HG02840 (cell line): ENCODE measurements around the gene MAD2L2.
"Not testable (repeated sequence)": the region's sequence is repeated elsewhere in the genome, so short reads cannot be mapped to it uniquely, and the experiment has no call there.

ENCODE experiments used
- ATAC-seq: cut with Tn5 transposase; IDR thresholded peaks from one replicate; pipeline ENCODE4 v1.9.1; 2021; ENCODE audit warnings: mild to moderate bottlenecking, moderate library complexity, moderate number of reproducible peaks; ENCODE audit not compliant: unreplicated experiment, low FRiP score

MAD2L2 gene

DNA sequence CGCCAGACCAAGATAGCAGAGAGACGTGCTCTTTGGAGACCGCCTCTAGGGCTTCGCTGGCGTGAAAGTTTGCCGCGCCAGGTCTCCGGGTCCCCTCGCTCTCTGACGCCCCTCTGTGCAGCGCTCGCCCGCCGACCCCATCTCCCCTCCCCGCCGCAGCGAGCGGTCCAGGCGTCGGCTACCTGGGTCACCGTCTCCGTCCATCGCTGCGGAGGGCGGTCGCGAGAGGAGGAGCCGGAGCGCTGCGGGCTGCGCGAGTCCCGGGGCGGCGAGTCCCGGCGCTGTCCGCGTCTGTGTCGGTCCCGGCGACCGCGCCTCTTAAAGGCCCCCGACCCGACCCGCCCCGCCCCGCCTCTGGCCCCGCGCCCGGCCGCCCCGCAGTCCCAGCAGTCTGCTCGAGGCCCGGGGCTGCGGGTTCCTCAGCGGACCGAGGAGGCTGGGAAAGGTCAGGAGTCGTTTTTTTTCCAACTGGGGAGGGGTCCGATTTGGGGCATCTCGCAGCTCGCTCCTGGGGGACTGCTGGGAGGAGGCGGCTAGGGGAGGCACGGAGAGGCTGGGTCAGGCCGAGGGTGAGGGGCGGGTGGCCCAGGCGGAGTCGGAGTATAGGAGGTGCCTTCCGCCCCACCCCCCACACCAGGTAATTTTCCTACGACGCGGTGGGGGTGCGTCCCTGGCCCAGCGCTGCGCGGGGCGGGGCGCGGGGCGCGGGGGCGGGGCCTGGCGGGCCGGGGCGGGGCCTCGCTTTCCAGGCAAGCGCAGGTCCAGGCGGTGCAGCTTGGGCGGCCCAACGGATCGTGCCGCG, 26.6 kb downstream of the MAD2L2 start, which contains the start of the genes FBXO2 and FBXO44:
FBXO2 (minus strand) TSS at position 293 of the 802 bp plus-strand sequence; CDS start at position 204, 89 bp downstream.
FBXO44 (plus strand) TSS at position 741 of the 802 bp plus-strand sequence. CDS start 959 bp downstream, outside the sequence.
- no peak for ATAC-seq

DNA sequence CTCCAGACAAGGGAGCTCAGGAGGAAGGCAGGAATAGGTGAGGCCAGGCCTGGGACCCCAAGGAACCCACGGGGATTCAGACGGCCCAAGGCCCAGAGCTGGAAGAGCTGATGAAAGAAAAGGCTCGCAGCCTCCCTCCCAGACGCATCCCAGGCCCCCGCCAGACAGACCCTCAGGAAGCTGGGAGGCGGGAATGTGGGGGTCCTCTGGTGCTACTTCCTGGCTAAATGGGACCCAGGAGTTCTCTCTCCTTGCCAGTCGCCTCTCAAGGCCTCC, 27.1 kb downstream of the MAD2L2 start:
- ATAC-seq, result no peak

DNA sequence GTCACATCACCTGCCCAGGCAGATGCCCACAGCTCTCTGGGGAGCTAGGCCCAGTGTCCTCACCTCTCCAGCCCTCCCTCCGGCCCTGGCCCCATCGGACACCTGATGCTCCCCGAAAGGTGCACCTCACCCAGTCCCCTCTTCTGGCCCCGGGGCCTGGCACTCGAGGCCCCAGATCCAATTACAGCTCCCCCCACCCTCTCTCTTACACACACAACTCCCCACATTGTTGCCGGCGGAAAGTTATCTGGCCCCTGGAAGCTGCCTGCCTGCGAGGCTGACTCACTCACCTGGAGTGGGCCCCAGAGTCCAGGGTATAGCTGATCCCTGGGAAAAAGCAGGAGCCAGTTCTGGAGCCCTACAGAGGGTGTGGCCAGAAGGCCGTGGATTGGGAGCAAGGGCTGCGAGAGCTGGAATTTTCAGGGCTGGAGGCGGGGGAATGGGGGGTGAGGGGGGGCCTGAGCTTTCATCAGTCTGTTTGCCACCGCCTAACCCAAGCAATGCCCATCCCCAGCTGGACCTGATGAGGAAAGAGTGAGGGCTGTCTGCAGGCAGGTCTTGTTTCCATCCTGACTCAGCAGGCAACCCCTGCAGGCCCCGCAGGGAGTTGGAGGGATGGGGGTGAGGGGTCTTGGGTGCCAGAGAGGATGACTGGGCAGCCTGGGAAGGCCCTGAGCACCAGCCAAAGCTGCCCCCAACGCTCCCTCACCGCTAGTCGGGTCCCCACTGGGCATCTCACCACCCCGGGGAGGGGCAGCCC, 27.7 kb downstream of the MAD2L2 start:
- ATAC-seq, result no peak

DNA sequence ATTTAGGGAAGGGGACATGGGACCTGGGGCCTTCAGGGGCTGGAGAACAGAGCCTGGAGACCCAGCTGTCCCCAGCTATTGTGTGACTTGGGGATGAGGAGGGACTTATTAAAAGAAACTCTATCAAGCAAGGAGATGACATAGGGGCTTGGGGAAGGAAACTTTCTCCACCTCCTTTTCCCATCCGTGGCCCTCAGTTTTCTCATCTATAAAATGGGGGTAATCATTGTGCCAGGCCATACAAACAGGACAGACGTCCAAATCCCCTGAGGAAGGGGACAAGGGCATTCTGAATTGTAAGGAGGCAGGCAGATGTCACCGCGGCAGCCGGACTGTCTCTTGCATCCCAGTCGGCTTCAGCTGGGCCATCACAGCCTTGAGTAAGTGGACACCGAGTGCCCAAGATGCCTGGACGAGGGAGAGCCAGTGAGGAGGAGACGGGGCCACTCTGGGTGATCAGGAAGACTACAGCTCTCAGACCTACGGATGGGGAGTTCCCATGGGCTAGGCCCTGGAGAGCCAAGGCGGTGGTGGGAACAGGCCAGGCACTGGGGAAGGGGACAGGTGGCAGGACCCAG, 28.7 kb downstream of the MAD2L2 start:
- no peak for ATAC-seq

DNA sequence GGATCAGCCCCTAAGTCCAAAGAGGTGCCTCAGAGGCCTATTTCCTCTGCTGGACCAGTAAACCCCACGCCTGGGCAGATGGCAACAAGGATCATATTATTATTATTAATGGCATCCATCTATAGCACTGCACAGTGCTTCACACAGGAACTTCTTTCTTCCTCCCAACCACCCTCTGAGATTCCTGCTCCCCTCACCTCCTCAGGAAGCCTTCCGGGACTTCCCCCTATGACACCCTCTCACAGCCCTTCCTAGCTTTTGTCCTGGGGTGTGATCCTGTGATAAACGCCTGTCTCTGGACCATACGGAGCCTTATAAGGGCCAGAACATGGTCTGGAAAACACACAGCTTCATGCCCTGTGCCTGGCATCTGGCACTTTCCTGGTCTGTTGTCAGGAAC, 29.9 kb downstream of the MAD2L2 start:
- ATAC-seq, result no peak

DNA sequence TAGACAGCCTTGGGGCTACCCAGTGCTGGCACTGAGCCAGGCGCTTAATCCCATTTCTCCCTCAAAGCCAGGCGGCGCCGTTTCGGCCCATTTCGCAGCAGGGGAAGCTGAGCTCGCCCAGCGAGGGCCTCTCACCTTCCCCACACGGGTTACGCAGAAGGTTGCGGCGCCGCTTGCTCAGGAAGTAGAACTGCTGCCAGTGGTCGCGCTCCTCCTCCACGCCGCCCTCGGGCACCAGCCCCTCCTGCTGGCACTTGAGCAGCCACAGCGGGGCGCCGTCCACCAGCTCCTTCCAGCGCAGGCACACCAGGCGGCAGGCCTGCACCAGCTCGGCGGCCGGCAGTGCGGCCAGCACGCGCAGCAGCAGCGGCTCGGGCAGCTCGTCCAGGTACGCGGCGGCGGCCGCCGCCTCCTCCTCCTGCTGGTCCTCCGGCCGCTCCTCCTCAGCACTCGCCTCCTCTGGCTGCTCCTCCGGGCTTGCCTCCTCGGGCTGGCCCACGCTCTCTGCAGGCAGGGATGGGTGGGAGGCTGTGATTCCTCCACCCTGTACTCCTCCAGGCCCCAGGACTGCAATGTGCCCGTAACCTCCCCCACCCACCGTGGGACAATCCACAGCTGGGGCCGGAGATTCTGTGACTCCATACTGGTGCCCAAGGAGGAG, 30.5 kb downstream of the MAD2L2 start:
- ATAC-seq, result no peak

DNA sequence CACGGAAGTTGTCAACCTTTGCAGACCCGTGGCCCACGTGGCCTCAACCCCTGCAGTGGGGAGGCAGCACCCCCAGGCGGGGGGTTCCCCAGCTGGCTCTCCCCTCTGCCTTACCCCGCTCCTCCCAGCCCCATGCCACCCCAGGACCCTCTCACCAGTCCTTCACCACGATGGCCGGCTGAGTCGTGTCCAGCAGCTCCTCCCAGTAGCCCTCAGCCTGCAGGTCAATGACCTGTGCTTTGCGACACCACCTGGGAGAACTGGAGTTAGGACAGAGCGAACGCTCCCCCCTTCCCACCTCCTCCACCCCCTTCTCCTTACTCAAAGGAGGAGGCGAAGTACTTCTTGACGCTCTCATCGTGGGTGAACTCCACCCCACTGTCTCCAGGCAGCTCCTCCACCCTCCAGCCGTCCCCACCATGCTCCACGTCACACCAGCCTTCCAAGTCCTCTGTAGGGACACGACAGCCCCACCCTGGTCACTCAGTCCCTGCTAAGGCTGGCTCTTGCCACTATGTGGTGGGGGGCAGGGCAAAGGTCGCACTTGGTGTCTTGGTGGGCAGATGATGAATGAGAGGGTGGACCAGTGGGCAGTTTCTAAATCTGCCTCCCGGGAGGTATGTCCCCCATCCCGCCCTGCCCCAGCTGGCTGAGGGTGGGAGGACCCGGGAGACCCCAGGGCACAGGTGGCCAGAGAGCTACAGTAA, 31.2 kb downstream of the MAD2L2 start:
- no peak for ATAC-seq

DNA sequence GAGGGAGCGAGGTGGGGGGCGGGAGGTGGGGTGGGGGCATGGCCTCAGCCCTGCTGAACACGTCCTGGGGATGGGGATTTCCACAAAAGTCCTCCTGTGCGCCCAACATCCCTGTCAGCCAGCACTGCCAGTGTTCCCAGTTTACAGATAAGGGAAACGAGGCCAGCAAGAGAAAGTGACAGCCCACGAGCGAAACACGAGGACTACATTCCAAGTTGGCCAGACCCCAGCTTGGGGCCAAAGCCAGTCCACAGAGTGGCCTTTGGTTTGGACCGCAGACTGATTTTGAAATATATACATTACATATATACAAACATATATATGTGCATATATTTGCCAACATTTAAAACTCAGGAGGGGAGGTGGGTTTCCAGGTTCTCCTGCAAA, 31.7 kb downstream of the MAD2L2 start:
- ATAC-seq, result no peak

DNA sequence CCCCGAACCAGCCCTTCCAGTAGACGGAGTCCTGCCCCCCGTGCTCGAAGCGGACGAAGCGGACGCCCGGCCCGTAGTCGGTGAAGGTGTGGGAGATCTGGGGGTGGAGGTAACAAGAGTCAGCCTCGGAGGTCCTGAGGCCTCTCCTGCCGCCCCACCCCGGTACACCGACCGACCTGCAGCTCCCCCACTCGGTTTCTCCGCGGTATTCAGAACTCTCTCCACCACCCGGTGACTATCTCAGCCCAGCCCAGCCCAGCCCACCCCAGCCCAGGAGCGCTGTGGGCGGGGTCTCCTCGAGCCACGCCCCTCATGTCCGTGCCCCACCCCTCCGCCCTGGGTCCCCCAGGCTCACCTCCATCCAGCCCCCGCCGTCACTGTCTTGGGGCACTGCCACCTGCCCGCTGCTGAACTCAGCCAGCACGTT, 32.2 kb downstream of the MAD2L2 start:
- no peak for ATAC-seq

DNA sequence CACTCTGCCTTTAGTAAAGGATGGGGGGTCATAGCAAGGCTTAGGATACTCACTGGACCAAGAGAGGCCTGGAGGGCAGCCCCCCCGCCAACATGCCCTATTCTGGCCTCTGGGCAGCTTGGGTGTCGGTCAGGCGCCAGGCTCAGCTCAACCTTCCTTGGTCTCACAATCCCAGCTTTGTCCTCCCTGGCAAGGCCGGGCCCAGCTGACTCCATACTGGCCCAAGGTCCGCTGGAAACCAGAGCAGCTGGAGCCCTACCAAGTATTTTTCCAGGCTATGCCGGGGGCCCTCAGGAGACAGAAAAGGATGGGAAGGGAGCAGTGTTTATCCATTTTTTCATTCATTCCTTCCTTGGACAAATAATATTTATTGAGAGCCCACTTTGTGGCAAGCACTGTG, 32.9 kb downstream of the MAD2L2 start:
- no peak for ATAC-seq

DNA sequence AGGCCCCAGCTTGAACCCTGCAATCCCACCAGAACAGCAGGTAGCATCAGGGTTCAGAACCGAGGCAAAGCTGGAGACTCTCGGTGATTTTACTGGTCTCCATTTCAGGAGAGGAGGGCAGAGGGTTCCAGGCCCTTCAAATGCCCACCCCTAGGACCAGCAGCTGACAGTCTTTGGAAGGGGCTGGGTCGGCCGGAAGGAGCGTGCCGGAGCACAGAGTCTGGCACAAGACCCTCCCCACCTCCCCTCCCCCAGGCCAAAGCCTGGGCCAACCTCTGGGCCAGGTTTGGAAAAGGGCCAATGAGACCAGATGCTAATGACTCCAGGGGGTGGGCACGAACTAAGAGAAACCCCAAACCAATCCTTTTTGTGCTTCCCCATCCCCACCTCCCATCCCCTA, 33.6 kb downstream of the MAD2L2 start:
- no peak for ATAC-seq

DNA sequence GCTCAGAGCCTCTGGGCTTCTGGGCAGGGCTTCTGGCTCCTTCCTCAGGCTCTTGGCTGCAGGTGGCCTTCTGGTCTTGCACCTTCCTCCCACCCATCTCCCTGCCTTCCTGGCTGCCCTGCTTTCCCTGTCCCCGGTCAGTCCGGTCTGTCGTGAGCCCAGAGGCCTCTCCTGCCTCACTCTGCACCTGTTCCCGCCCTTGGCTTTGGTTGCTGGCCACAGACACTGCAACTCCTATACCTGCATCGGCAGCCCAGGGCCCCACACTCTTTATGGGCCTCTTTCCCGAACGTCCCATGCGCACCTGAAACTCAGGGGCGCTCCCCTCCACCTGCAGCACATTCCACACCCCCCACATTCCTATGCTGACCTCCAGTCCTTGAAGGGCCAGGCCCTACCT, 34.6 kb downstream of the MAD2L2 start:
- no peak for ATAC-seq

DNA sequence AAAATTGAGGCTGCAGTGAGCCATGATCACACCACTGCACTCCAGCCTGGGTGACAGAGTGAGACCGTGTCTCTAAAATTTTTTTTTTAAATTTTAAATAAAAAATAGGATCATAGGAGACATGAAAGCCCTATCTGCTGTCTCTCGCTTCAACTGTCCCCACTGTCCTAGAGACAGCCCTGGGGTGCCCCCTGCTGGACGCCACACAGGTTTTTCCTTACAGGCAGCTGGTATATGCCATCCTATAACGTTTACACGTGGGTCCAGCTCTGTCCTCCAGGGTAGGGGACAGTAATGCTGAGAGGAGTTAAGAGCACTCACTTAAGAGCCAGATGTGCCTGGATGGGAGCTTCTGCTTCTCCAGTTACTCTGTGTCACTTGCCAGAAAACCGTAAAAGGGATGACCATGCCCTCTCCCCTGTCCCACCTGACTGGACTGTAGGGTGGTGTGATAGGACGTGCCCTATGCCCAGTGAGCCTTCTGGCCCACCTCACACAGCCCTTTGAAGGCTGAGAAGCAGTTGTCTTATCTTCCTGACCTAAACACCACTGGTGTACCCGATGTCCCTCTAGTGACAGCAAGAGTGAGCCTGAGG, 35.2 kb downstream of the MAD2L2 start:
- ATAC-seq, result no peak

DNA sequence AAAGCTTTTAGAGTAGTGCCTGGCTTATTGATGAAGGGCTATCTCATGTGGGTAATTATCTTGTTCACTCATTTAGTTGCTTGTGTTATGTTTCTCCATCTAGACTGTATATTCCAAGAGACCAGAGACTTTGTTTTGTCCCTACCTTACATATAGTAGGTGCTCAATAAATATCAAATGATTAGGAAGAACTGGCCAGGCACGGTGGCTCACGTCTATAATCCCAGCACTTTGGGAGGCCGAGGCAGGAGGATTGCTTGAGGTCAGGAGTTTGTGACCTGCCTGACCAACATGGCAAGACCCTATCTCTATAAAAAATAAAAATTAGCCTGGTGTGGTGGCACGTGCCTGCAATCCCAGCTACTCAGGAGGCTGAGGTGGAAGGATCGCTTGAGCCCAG, 35.7 kb downstream of the MAD2L2 start:
- ATAC-seq, result no peak

DNA sequence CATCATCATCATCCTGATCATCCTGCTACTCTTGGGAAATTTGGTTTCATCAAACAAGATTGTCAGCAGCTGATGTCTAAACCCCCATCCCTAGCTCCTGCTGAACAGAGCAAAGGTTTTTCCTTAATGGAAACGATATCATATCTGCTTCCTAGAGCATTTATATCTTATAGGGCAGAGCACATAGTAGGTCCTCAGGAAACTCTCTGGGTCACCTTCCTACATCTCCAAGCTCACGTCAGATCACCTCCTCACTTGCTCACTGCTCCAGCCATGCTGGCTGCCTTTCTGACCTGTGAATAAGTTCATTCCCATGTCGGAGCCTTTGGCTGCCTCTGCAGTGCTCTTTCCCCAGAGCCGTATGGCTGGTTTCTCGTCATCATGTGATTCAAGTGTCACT, 37.2 kb downstream of the MAD2L2 start:
- ATAC-seq, result no peak

DNA sequence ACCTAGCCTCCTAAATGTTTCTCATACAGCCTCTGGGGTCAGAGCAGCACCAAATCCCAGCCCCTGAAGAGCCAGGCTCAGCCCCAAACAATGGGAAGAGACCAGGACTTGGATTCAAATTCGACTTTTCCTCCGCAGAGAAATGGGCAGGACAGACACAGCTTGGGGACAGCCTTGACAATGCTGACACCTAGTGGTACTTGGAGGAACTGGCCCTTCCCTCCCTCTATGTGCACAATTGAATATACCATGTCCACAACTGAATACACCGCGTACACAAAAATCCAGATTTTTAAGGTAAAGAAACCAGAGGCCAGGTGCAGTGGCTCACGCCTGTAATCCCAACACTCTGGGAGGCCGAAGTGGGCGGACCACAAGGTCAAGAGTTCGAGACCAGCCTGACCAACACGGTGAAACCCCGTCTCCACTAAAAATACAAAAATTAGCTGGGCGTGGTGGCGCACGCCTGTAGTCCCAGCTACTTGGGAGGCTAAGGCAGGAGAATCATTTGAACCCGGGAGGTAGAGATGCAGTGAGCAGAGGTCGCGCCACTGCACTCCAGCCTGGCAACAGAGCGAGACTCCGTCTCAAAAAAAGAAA, 38.4 kb downstream of the MAD2L2 start:
- ATAC-seq, result not testable (repeated sequence)

DNA sequence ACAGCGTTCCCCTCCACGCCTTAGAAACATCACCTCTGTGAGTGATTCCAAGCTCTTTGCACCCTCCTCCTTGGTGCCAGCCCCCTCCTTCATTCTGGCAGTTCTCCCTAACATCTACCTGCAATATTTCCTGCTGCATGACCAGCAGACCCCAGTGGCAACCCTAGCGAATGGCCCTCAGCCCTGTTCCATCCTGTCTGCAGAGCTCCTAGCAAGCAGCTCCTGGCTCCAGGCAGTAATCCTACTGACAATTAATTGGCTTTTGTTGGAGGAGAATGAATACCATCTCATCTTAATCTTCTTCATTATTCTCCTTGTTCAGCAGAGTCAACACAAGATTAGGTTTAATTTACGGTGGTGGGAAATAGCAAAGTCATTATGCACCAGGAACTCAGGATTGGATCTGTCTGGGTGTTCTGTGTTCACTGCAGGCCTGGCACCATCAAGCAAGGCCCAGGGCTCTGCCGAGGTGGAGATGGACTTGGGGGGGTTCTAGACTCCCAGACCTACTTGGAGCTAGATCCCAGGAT, 39.1 kb downstream of the MAD2L2 start:
- no peak for ATAC-seq

DNA sequence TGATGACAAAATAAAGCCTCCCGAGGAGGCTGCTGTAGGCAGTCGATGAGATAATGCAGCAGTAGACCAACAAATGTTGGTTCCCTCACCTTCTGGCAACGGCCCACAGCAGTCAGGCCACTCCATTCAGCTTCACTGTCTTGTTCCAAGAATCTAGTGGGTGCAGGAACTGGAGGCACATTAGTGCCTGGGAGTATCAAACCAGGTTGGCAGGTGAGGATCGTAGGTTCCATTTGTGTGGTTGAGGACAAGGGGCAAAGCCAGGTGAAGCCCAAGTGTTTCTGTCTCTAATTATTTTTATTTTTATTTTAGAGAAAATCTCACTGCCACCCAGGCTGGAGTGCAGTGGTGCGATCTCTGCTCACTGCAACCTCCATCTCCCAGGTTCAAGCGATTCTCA, 40.0 kb downstream of the MAD2L2 start:
- no peak for ATAC-seq

DNA sequence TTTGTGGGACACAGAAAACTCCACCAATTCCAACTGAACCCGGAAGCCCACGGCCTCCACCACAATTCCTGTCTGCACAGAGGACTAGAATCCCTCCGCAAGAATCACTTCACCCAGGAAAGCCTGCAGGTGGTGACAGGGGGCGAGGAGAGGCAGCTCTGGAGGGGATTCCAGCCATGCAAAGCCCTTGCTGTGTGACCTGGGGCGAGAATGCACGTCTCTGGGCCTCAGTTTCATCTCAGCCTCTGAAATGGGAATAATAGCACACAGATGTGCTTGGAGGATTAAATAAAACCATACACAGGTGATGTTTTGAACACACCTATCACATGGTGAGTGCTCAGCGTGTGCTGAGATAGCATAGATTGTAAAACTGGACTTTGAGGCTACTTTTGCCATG, 40.8 kb downstream of the MAD2L2 start:
- ATAC-seq, result no peak
